ENCODE measurements around the gene GSK3A. TPM values are rescaled to one million over a fixed set of nuclear protein-coding genes. Genes with fewer than 3 reads are reported as not detected.

The GSK3A gene
- total and polyA plus RNA-seq, 2 of the 4 experiments (the other 2 are of a cell fraction), result 8.1 to 43.3 TPM

- no peak for TF ChIP-seq RCOR1 (IDR thresholded peaks at IDR 0.05; ENCODE audit: insufficient replicate concordance, low read length)
Measured at GRCh38 chr19:42268142-42268703, 25.8 kb upstream of the GSK3A start (continued).

GRCh38 chr19:42267644-42268141, 25.3 kb upstream of the GSK3A start:
- CTCF ChIA-PET, result no interaction called here
- Histone ChIP-seq H3K4me1 (ENCODE audit: control insufficient read depth, insufficient read depth, low read length) (peaks cover 10% of the 10 kb centered on the region), H3K18ac (ENCODE audit: low read depth, low read length) (no peak overlapping the region), H3K36me3 (ENCODE audit: control insufficient read depth, insufficient read depth, low read length) (no peaks in the 10 kb centered on the region), H2AFZ (replicated peaks; ENCODE audit: low read length, poor library complexity) (peak overlapping the region; percentile 99), H2BK5ac (ENCODE audit: low read depth, low read length, poor library complexity, severe bottlenecking) (peak overlapping the region; percentile 40), H3K27ac (ENCODE audit: insufficient read depth, low read length) (peak overlapping the region; percentile 42), H3K4ac (ENCODE audit: low read depth, low read length) (peak overlapping the region; percentile 71), H2AK5ac (ENCODE audit: low read depth, low read length) (peak overlapping the region; percentile 56; the same call in 1 of the 2 replicates), H3K27me3 (ENCODE audit: control insufficient read depth, insufficient read depth, low read length) (no peaks in the 10 kb centered on the region), H3K9ac (ENCODE audit: low read depth, low read length) (peak overlapping the region; percentile 58), H3K4me3 (ENCODE audit: insufficient read depth, low read depth, low read length) (peak overlapping the region; percentile 45), H4K8ac (ENCODE audit: low read depth in 2 of 2, low read length in 2 of 2) (peak overlapping the region; percentile 21 to 58; a peak in 2 of 4 replicates), H3K4me2 (ENCODE audit: low read depth, low read length) (peak overlapping the region; percentile 76), H2BK15ac (ENCODE audit: low read depth, low read length) (peak overlapping the region; percentile 17; the same call in 1 of the 3 replicates), H4K91ac (ENCODE audit: insufficient read depth, low read depth, low read length) (0 out of 2 replicates have a peak overlapping the region, but pooled peaks have one; percentile 15), H3K9me1 (ENCODE audit: insufficient read depth, low read length) (peaks cover 4% of the 10 kb centered on the region), H4K5ac (ENCODE audit: low read depth, low read length) (no peak overlapping the region; the same call in 1 of the 2 replicates), H3K79me1 (ENCODE audit: low read depth in 1 of 2, low read length in 2 of 2) (peaks cover 15 to 29% of the 10 kb centered on the region in 2 experiments), H2BK120ac (ENCODE audit: low read depth, low read length) (peak overlapping the region; percentile 13), H3K23ac (ENCODE audit: low read depth, low read length) (peak overlapping the region; percentile 69), H2AK9ac (replicated peaks; ENCODE audit: low read depth, low read length, poor library complexity) (peak overlapping the region; percentile 63), H4K20me1 (ENCODE audit: insufficient read depth, low read length) (no peaks in the 10 kb centered on the region), H3K14ac (replicated peaks; ENCODE audit: low read depth, low read length) (peak overlapping the region; percentile 67), H3K56ac (ENCODE audit: extremely low read depth, insufficient read depth, low read length) (no peak overlapping the region), H2BK20ac (ENCODE audit: low read depth, low read length) (no peak overlapping the region; the same call in 1 of the 2 replicates), H3K9me3 (ENCODE audit: control insufficient read depth, insufficient read depth, low read length) (no peaks in the 10 kb centered on the region)
- POLR2A ChIA-PET (ENCODE audit: unreplicated experiment), result no interaction called here
- dilution Hi-C loops (cut with HindIII; ENCODE audit: low sequenced_read_pairs, unreplicated experiment) (no loop called here), in situ Hi-C loops (cut with MboI; ENCODE audit: low sequenced_read_pairs) (no loop called here), intact Hi-C loops (cut with micrococcal nuclease) (no loop called here)
- no peak for DNase-seq
- no peak for ATAC-seq (ENCODE audit: low read depth)
- BruUV-seq (replicated peaks), result no TSS peak
- 5% methylated on average over 10 of the region's 13 CpGs; no CpG with 5 or more reads in 1 of the 2 experiments for WGBS, 2 experiments (ENCODE audit: extremely low coverage in 2 of 2, insufficient read length in 1 of 2)
- TF ChIP-seq MXI1 (IDR thresholded peaks at IDR 0.05; ENCODE audit: borderline replicate concordance, low read depth, low read length), result no peak
- no peak for TF ChIP-seq ELK1 (IDR thresholded peaks at IDR 0.05; ENCODE audit: borderline replicate concordance, low read depth, low read length)
- TF ChIP-seq USF2 (IDR thresholded peaks at IDR 0.05; ENCODE audit: low read depth, low read length), result no peak
- no peak for TF ChIP-seq RFX5 (IDR thresholded peaks at IDR 0.05; ENCODE audit: low read depth, low read length)
- no peak for TF ChIP-seq RAD21 (IDR thresholded peaks at IDR 0.05; ENCODE audit: low read length)
- no peak for TF ChIP-seq CTCF (conservative IDR thresholded peaks at IDR 0.05; ENCODE audit: low read depth, low read length)
- no peak for TF ChIP-seq NFE2L2 (IDR thresholded peaks at IDR 0.05; ENCODE audit: low read depth, low read length)
- TF ChIP-seq CHD1 (IDR thresholded peaks at IDR 0.05; ENCODE audit: low read depth, low read length), result no peak
- TF ChIP-seq SMC3 (IDR thresholded peaks at IDR 0.05; ENCODE audit: low read depth, low read length), result no peak
- no peak for TF ChIP-seq MAZ (IDR thresholded peaks at IDR 0.05; ENCODE audit: borderline replicate concordance, low read depth, low read length)
- TF ChIP-seq BHLHE40 (IDR thresholded peaks at IDR 0.05; ENCODE audit: low read depth, low read length), result no peak
- TF ChIP-seq RCOR1 (IDR thresholded peaks at IDR 0.05; ENCODE audit: insufficient replicate concordance, low read length), result no peak

All from IMR-90 (cell line).